Activated CD8-positive, alpha-beta T cell treated with anti-CD3 and anti-CD28 coated beads for 36 hours (primary cell): ENCODE measurements around the gene STT3B. TPM values are rescaled to one million over a fixed set of nuclear protein-coding genes. Genes with fewer than 3 reads are reported as not detected.

Source experiments
- ATAC-seq: fragments of 200-7000 bp; cut with Tn5 transposase; one replicate; pipeline ENCODE4 v1.10.0; 2021; ENCODE audit warnings: mild to moderate bottlenecking, moderate library complexity
- CTCF ChIA-PET: fragments of 350-600 bp; sonication (Branson Sonifier 250); formaldehyde crosslinking; loops from one replicate; lab custom pipeline; 2021; ENCODE audit warnings: antibody characterized with exemption; lab: Charles Lee
- POLR2A ChIA-PET: fragments of 350-600 bp; sonication (Branson Sonifier 250); formaldehyde crosslinking; loops from one replicate; lab custom pipeline; 2021; ENCODE audit warnings: antibody characterized with exemption; lab: Charles Lee
- DNase-seq: peaks from one replicate; pipeline ENCODE4 v3.0.0-alpha.2; 2020
- H3K27ac Mint-ChIP-seq: one replicate; pipeline ENCODE4 v1.8.0; 2021; ENCODE audit warnings: mild to moderate bottlenecking, mixed read lengths
- H3K27me3 Mint-ChIP-seq: one replicate; pipeline ENCODE4 v1.8.0; 2021; ENCODE audit warnings: mixed read lengths
- H3K36me3 Mint-ChIP-seq: one replicate; pipeline ENCODE4 v1.8.0; 2021; ENCODE audit warnings: low read depth, mixed read lengths
- H3K4me1 Mint-ChIP-seq: one replicate; pipeline ENCODE4 v1.8.0; 2021; ENCODE audit warnings: low read depth, mixed read lengths
- H3K4me3 Mint-ChIP-seq: one replicate; pipeline ENCODE4 v1.8.0; 2021; ENCODE audit warnings: mild to moderate bottlenecking, moderate library complexity, mixed read lengths
- H3K9me3 Mint-ChIP-seq: one replicate; pipeline ENCODE4 v1.8.0; 2021; ENCODE audit warnings: mixed read lengths
- CTCF ChIP-seq: fragments of 200-600 bp; IDR thresholded peaks from one replicate; pipeline ENCODE4 v1.8.0; 2022; ENCODE audit warnings: antibody characterized with exemption, mild to moderate bottlenecking
- intact Hi-C: fragments of 100-400 bp; cut with micrococcal nuclease; formaldehyde crosslinking; loops from one replicate; pipeline ENCODE4 v1.10.0; 2022
- total RNA-seq, 2 experiments: library from RNA; stranded (reverse); gene quantifications; one replicate each; pipeline ENCODE4 v1.2.3, GENCODE V29; 2021

The STT3B gene
- total RNA-seq, 2 experiments from 2014 or later, result 92.8 to 103 TPM

DNA sequence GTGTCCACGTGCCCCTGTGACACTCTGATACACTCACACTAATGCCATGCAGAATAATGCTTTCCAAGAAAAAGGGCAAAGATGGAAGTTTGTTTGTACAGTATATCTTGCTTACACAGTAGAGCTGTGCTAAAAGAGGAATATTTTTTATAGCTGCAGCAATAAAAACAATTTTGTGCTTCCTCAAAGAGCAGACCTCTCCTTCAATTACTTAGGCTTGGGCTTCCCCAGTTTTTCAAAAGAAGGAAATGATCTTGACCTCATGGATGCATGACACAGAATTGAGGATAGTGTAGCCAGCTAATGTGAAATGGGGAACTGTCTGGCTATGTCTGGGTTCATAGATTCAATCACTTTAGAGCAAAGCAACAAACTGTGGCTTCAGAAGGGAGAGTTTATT, 137.4 kb downstream of the STT3B start:
- ATAC-seq (no peak), DNase-seq (no peak)
- no peak overlapping the region for H3K27ac Mint-ChIP-seq
- intact Hi-C loops, result no loop called here
- H3K9me3 Mint-ChIP-seq, result no peaks in the 10 kb centered on the region
- H3K27me3 Mint-ChIP-seq, result no peaks in the 10 kb centered on the region
- ChIA-PET CTCF (no interaction called here), POLR2A (interaction anchor here (0.6 kb wide), 1 partner anchor 53 kb away, joined by 3 read pairs; no protein-coding TSS in a partner anchor)
- H3K4me1 Mint-ChIP-seq, result no peaks in the 10 kb centered on the region
- no peak for TF ChIP-seq CTCF
- H3K4me3 Mint-ChIP-seq, result no peak overlapping the region
- H3K36me3 Mint-ChIP-seq, result no peaks in the 10 kb centered on the region

GRCh38 chr3:31670722-31671121, 138.0 kb downstream of the STT3B start:
- no peaks in the 10 kb centered on the region for H3K36me3 Mint-ChIP-seq

DNA sequence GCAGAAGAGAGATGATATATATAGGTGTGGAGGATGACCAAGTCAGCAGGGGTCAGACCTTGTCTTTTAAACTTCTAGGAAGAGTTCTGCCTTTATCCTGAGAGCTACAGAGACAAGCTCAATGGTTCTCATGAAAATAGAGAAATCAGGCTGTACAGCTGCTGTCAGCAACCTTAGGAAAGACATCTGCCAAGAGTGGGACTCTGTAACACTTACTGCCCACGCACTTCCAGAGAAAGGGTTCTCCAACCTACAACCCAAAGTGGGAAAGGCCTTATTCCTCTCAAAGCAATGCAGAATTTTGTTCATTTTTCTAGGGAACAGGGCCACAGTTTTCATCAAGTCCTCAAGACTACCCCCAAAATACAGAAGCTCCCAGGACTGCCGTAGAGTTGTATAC, 138.7 kb downstream of the STT3B start:
- intact Hi-C loops, result no loop called here
- TF ChIP-seq CTCF, result no peak
- DNase-seq (no peak), ATAC-seq (no peak)
- Mint-ChIP-seq H3K36me3 (no peaks in the 10 kb centered on the region), H3K27ac (no peak overlapping the region), H3K9me3 (no peaks in the 10 kb centered on the region), H3K4me3 (no peak overlapping the region), H3K4me1 (no peaks in the 10 kb centered on the region), H3K27me3 (no peaks in the 10 kb centered on the region)
- CTCF ChIA-PET, result no interaction called here
- POLR2A ChIA-PET, result interaction anchor here (0.5 to 0.9 kb wide), 2 partner anchors 13 to 327 kb away, joined by 3 read pairs; no protein-coding TSS in a partner anchor

More at GRCh38 chr3:31670722-31671121, 138.0 kb downstream of the STT3B start:
- DNase-seq (no peak), ATAC-seq (no peak)
- TF ChIP-seq CTCF, result no peak
- intact Hi-C loops, result no loop called here
- no peaks in the 10 kb centered on the region for H3K27me3 Mint-ChIP-seq
- H3K4me3 Mint-ChIP-seq, result no peak overlapping the region
- no peaks in the 10 kb centered on the region for H3K9me3 Mint-ChIP-seq
- no peaks in the 10 kb centered on the region for H3K4me1 Mint-ChIP-seq
- ChIA-PET CTCF (no interaction called here), POLR2A (interaction anchor here (0.6 kb wide), 1 partner anchor 54 kb away, joined by 3 read pairs; no protein-coding TSS in a partner anchor)
- no peak overlapping the region for H3K27ac Mint-ChIP-seq

- DNase-seq (no peak), ATAC-seq (no peak)
- ChIA-PET CTCF (no interaction called here), POLR2A (interaction anchor here (0.9 kb wide), 1 partner anchor 12 kb away, joined by 3 read pairs; no protein-coding TSS in a partner anchor)
- Mint-ChIP-seq H3K36me3 (no peaks in the 10 kb centered on the region), H3K9me3 (no peaks in the 10 kb centered on the region), H3K4me1 (no peaks in the 10 kb centered on the region), H3K27me3 (no peaks in the 10 kb centered on the region), H3K27ac (no peak overlapping the region), H3K4me3 (no peak overlapping the region)
- TF ChIP-seq CTCF, result no peak
- intact Hi-C loops, result no loop called here
These were observed 139.3 kb downstream of the STT3B start for GRCh38 chr3:31671976-31672375.

DNA sequence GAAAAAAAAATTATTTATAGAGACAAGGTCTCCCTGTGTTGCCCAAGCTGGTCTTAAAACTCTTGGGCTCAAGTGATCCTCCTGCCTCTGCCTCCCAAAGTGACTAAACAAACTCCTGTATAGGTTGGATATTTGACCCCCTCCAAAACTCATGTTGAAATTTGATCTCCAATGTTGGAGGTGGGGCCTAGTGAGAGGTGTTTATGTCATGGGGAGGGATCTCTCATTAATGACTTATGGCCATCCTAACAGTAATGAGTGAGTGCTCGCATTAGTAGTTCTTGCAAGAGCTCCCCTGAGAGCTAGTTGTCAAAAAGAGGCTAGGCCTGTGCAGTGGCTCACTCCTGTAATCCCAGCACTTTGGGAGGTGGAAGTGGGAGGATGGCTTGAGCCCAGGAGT, 141.2 kb downstream of the STT3B start:
- H3K4me1 Mint-ChIP-seq, result peaks cover 6% of the 10 kb centered on the region
- ChIA-PET POLR2A (interaction anchor here (0.6 kb wide), 1 partner anchor 101 kb away, joined by 3 read pairs; no protein-coding TSS in a partner anchor), CTCF (no interaction called here)
- ATAC-seq, result no peak
- no peaks in the 10 kb centered on the region for H3K36me3 Mint-ChIP-seq
- H3K9me3 Mint-ChIP-seq, result no peaks in the 10 kb centered on the region
- H3K4me3 Mint-ChIP-seq, result no peak overlapping the region
- no peak for DNase-seq
- intact Hi-C loops, result no loop called here
- no peak for TF ChIP-seq CTCF
- H3K27me3 Mint-ChIP-seq, result no peaks in the 10 kb centered on the region
- no peak overlapping the region for H3K27ac Mint-ChIP-seq
